ENCODE results near the gene ELK3. TPM values are rescaled to one million over a fixed set of nuclear protein-coding genes. Genes with fewer than 3 reads are reported as not detected.

The ELK3 gene
- total RNA-seq, 3 donors from 2014 or later (not counting 1 experiment from before 2014, with no cell fraction given): 17.8 to 28.8 (median 20.9) TPM

DNA sequence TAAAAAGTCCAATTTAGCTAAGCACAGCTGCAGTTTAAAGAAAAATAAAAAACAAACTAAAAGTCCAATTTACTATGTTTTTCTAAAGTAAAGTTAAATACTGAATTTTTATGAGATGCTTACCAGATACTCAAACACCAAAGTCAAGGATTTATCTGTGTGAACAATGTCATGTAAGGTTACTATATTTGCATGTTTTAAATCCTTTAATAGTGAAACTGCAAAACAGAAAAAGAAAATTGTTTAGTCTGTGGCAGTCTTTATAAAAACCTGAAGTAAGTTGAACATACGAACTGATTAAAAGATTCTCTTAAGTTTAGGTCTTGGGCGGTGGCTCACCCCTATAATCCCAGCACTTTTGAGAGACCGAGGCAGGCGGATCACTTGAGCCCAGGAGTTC lies 103.3 kb downstream of the ELK3 start:
- Mint-ChIP-seq H3K4me3 (no peak overlapping the region), H3K4me1 (peaks cover 7 to 25% of the 10 kb centered on the region in 2 donors), H3K27me3 (ENCODE audit: low read depth in 2 of 2) (no peaks in the 10 kb centered on the region), H3K27ac (peak overlapping the region in 1 of 2 donors; percentile 34), H3K36me3 (peaks cover 11% of the 10 kb centered on the region), H3K9me3 (no peaks in the 10 kb centered on the region)
- DNase-seq (no peak), ATAC-seq (no peak)
- WGBS (ENCODE audit: insufficient coverage): 100% methylated on average over 2 of the region's 4 CpGs
- no peak for TF ChIP-seq CTCF (IDR thresholded peaks at IDR 0.05)
- H3K27ac ChIP-seq (ENCODE audit: low read length): no peak overlapping the region
- no peaks in the 10 kb centered on the region for H3K27me3 ChIP-seq (ENCODE audit: control insufficient read depth, insufficient read depth, low read length)
- H3K4me3 ChIP-seq (ENCODE audit: low read length): no peak overlapping the region
- intact Hi-C loops (cut with micrococcal nuclease): loop anchor here (5.0 kb wide), 1 partner anchor 100 kb away; no protein-coding TSS in a partner anchor
- no peaks in the 10 kb centered on the region for H3K4me1 ChIP-seq (ENCODE audit: control insufficient read depth, insufficient read depth, low read length)
- no peaks in the 10 kb centered on the region for H3K9me3 ChIP-seq (ENCODE audit: control insufficient read depth, insufficient read depth, low read length)
- peaks cover 48% of the 10 kb centered on the region for H3K36me3 ChIP-seq (ENCODE audit: control insufficient read depth, insufficient read depth, low read length)

DNA sequence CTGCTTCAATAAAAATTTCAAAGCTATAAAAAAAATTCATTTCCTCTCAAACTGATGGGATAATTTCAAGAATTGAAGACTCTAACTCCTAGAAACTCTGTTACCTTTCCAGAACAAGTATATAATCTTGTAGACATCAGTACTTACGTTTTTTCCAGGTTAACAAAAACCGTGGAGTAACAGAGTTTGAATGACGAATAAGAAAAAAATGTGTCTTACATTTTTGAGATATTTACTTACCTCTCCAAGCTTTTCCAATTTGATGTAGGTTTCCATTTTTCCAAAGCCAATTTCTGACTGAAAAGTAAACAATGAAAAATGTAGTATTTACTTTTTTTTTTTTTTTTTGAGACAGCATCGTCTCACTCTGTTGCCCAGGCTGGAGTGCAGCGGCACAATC lies 105.9 kb downstream of the ELK3 start:
- Mint-ChIP-seq H3K27ac (peak overlapping the region in 1 of 2 donors; percentile 61), H3K27me3 (ENCODE audit: low read depth in 2 of 2) (no peaks in the 10 kb centered on the region), H3K4me1 (peaks cover 10 to 28% of the 10 kb centered on the region in 2 donors), H3K36me3 (peaks cover 11% of the 10 kb centered on the region), H3K9me3 (no peaks in the 10 kb centered on the region), H3K4me3 (no peak overlapping the region)
- intact Hi-C loops (cut with micrococcal nuclease): loop anchor here (5.0 kb wide), 1 partner anchor 37 kb away; no protein-coding TSS in a partner anchor
- Histone ChIP-seq H3K36me3 (ENCODE audit: control insufficient read depth, insufficient read depth, low read length) (peaks cover 35% of the 10 kb centered on the region), H3K4me3 (ENCODE audit: low read length) (no peak overlapping the region), H3K4me1 (ENCODE audit: control insufficient read depth, insufficient read depth, low read length) (no peaks in the 10 kb centered on the region), H3K27ac (ENCODE audit: low read length) (no peak overlapping the region), H3K27me3 (ENCODE audit: control insufficient read depth, insufficient read depth, low read length) (no peaks in the 10 kb centered on the region), H3K9me3 (ENCODE audit: control insufficient read depth, insufficient read depth, low read length) (no peaks in the 10 kb centered on the region)
- no peak for DNase-seq
- WGBS (ENCODE audit: insufficient coverage): 92% methylated on average over 3 of the region's 5 CpGs
- ATAC-seq: no peak
- TF ChIP-seq CTCF (IDR thresholded peaks at IDR 0.05): no peak

DNA sequence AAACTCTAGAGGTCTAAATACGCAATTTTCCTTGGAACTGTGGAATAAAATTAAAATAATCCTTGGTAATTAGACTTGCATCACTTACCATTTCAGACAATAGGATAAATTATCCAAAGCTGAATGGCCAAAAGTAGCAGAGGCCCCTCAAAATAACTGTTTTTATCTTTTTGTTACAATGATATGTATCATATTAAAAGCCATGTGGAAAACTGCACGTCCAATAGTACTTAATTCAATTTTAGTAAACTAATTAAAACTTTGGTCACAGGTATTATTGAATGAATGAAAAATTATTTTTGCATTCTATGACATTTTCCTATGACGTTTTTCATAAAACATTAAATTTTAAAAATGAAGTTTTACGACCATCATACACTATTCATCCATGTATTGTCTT lies 107.6 kb downstream of the ELK3 start:
- TF ChIP-seq CTCF (IDR thresholded peaks at IDR 0.05): no peak
- Histone ChIP-seq H3K9me3 (ENCODE audit: control insufficient read depth, insufficient read depth, low read length) (no peaks in the 10 kb centered on the region), H3K27me3 (ENCODE audit: control insufficient read depth, insufficient read depth, low read length) (no peaks in the 10 kb centered on the region), H3K27ac (ENCODE audit: low read length) (no peak overlapping the region), H3K4me1 (ENCODE audit: control insufficient read depth, insufficient read depth, low read length) (peaks cover 6% of the 10 kb centered on the region), H3K4me3 (ENCODE audit: low read length) (no peak overlapping the region), H3K36me3 (ENCODE audit: control insufficient read depth, insufficient read depth, low read length) (peaks cover 34% of the 10 kb centered on the region)
- no peak overlapping the region for H3K4me3 Mint-ChIP-seq
- no CpG with 5 or more reads among the region's 4 CpGs for WGBS (ENCODE audit: insufficient coverage)
- H3K9me3 Mint-ChIP-seq: no peaks in the 10 kb centered on the region
- no peaks in the 10 kb centered on the region for H3K27me3 Mint-ChIP-seq (ENCODE audit: low read depth in 2 of 2)
- H3K27ac Mint-ChIP-seq: peak overlapping the region in 1 of 2 donors; percentile 70
- peaks cover 20 to 37% of the 10 kb centered on the region in 2 donors for H3K4me1 Mint-ChIP-seq
- peaks cover 11% of the 10 kb centered on the region for H3K36me3 Mint-ChIP-seq
- DNase-seq (no peak), ATAC-seq (no peak)
- intact Hi-C loops (cut with micrococcal nuclease): loop anchor here (5.0 kb wide), 1 partner anchor 36 kb away; no protein-coding TSS in a partner anchor

All from natural killer cell (primary cell).